GM19438 (cell line): Measurements from ENCODE around the gene COL4A5.
"Not testable (repeated sequence)": the region's sequence is repeated elsewhere in the genome, so short reads cannot be mapped to it uniquely, and the experiment has no call there.

ENCODE experiments used
- ATAC-seq: cut with Tn5 transposase; IDR thresholded peaks from one replicate; pipeline ENCODE4 v1.9.1; 2021; ENCODE audit warnings: low read depth; ENCODE audit not compliant: unreplicated experiment

The COL4A5 gene

GRCh38 chrX:108439426-108439942, at the start of gene COL4A5:
TSS of gene COL4A5 (plus strand) at chrX:108439838. CDS start at chrX:108440126, 288 bp downstream.
- no peak for ATAC-seq

- not testable (repeated sequence) for ATAC-seq
Measured at GRCh38 chrX:108390976-108391717, 48.5 kb upstream of the COL4A5 start.

- ATAC-seq: no peak
Measured at GRCh38 chrX:108396188-108396891, 43.3 kb upstream of the COL4A5 start.

GRCh38 chrX:108396986-108397385, 42.7 kb upstream of the COL4A5 start:
- no peak for ATAC-seq

GRCh38 chrX:108397627-108398391, 41.8 kb upstream of the COL4A5 start:
- ATAC-seq: no peak

- no peak for ATAC-seq
Measured at GRCh38 chrX:108399418-108400165, 40.0 kb upstream of the COL4A5 start.

GRCh38 chrX:108412783-108413182, 26.9 kb upstream of the COL4A5 start:
- ATAC-seq: no peak

- no peak for ATAC-seq
Measured at GRCh38 chrX:108415146-108415545, 24.5 kb upstream of the COL4A5 start.

GRCh38 chrX:108415891-108416290, 23.7 kb upstream of the COL4A5 start:
- ATAC-seq: no peak

- ATAC-seq: no peak
Measured at GRCh38 chrX:108417257-108417656, 22.4 kb upstream of the COL4A5 start.

- ATAC-seq: no peak
Measured at GRCh38 chrX:108419401-108419800, 20.2 kb upstream of the COL4A5 start.

GRCh38 chrX:108420481-108420880, 19.2 kb upstream of the COL4A5 start:
- no peak for ATAC-seq

- ATAC-seq: no peak
Measured at GRCh38 chrX:108426262-108426661, 13.4 kb upstream of the COL4A5 start.

- no peak for ATAC-seq
Measured at GRCh38 chrX:108435261-108435660, 4.4 kb upstream of the COL4A5 start.

- no peak for ATAC-seq
Measured at GRCh38 chrX:108437349-108438109, 2.1 kb upstream of the COL4A5 start.

GRCh38 chrX:108438110-108438623, 1.5 kb upstream of the COL4A5 start, which contains the start of gene COL4A6:
TSS of gene COL4A6 (minus strand) at chrX:108438422. CDS start at chrX:108438196, 226 bp downstream.
- no peak for ATAC-seq

GRCh38 chrX:108439961-108440696, 491 bp downstream of the COL4A5 start:
- ATAC-seq: no peak

GRCh38 chrX:108442901-108443464, 3.3 kb downstream of the COL4A5 start:
- no peak for ATAC-seq
